ENCODE results near the gene PRF1.

- TF ChIP-seq CTCF (IDR thresholded peaks at IDR 0.05) (no peak), POLR2AphosphoS5 (IDR thresholded peaks at IDR 0.05) (no peak), EP300 (IDR thresholded peaks at IDR 0.05) (no peak)
These were observed 42.0 kb downstream of the PRF1 start for GRCh38 chr10:70560511-70560941.
